Activated CD4-positive, alpha-beta T cell treated with anti-CD3 and anti-CD28 coated beads, Interleukin-2, amount 50 U/mL, for 48 hours (primary cell): ENCODE data around the gene DPYD.
"Not testable (repeated sequence)": the region's sequence is repeated elsewhere in the genome, so short reads cannot be mapped to it uniquely, and the experiment has no call there.

Experiments used
- DNase-seq, 2 experiments: peaks; one replicate each; pipeline ENCODE4 v3.0.0-alpha.2; 2020

The DPYD gene

DNA sequence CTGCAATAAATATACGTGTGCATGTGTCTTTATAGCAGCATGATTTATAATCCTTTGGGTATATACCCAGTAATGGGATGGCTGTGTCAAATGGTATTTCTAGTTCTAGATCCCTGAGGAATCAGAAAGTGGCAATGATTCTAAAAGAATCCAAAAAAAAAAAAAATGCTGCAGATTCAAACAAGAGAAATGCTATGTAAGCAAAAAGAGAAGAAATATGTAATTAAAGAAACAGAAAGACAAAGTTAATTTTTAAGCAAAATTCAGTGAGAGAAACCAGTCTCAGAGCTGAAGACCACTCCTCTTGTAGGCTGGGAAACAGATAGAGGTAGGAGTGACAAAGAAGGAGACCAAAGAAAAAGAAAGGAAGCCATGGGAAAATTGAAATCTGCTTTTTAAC lies 571.0 kb downstream of the DPYD start:
- DNase-seq = not testable (repeated sequence)

- DNase-seq = no peak
These were observed 572.1 kb downstream of the DPYD start for GRCh38 chr1:97348599-97349265.

GRCh38 chr1:97340951-97341350 lies 579.9 kb downstream of the DPYD start:
- DNase-seq = no peak

GRCh38 chr1:97338347-97338746 lies 582.5 kb downstream of the DPYD start:
- no peak for DNase-seq

DNA sequence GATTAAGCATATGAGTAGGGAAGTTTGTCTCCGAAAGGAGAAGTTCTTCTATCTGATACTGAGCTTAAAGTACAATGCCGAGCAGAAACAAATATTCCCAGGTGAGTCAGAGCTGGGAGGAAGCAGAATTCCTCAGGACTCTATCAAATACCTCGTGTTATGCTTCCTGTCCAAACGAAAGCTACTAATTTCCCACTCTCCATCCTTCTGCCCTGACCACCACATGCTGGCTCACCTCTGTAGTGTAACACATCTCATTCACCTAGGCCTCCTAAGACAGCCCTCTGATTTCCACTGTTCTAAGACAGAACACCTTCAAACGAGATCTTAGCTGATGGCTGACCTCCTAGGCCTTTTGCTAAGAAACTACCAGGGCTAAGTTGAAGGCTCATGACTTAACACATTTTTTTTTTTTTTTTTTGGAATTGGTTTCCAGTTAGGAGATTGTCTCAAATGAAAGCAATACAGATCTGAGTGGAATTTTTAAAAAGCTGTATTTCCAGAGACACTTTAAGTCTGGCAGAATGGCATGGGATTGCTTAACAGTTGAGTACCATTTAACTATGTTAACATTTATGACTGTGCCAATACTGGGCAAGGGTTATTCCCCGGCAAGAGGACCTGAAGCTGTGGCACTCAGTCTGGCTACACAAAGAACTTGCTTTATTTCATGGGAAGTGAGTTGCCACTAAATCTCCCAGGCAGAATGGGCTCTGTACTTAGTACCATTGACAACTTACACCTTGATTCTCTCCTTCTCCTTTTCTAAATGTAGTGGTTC lies 583.4 kb downstream of the DPYD start:
- no peak for DNase-seq

GRCh38 chr1:97334454-97334853 lies 586.4 kb downstream of the DPYD start:
- no peak for DNase-seq

DNA sequence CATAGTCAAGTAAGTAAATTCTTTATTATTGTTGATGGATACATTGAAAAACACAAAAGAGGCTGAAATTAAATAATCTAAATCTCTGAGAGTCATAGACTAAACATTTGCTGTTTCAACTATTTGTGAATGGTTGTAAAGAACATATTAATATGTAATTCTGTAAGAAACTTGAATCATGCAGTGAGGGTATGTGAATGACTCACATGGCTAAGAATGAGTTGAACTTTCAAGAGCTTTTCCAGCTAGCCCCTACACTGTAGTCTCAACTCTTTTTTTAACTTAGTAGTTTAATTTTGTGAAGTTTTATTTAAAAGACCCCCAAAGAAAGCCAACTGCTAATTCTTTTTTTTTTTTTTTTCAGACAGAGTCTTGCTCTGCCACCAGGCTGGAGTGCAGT lies 588.1 kb downstream of the DPYD start:
- DNase-seq = no peak

DNA sequence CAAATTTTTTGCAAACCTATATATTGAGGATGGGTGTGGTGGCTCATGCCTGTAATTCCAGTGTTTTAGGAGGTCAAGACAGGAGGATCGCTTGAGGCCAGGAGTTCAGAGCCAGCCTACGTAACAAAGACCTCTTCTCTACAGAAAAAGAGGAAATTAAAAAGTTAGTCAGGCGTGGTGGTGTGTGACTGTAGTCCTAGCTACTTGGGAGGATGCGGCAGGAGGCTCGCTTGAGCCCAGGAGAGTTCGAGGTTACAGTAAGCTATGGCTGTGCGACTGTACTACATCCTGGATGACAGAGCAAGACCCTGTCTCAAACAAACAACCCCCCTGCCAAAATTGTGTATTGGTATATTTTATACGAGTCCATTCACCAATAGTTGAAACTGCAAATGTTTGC lies 589.7 kb downstream of the DPYD start:
- no peak for DNase-seq

GRCh38 chr1:97314685-97315084 lies 606.1 kb downstream of the DPYD start:
- DNase-seq = no peak

GRCh38 chr1:97308131-97308530 lies 612.7 kb downstream of the DPYD start:
- no peak for DNase-seq

DNA sequence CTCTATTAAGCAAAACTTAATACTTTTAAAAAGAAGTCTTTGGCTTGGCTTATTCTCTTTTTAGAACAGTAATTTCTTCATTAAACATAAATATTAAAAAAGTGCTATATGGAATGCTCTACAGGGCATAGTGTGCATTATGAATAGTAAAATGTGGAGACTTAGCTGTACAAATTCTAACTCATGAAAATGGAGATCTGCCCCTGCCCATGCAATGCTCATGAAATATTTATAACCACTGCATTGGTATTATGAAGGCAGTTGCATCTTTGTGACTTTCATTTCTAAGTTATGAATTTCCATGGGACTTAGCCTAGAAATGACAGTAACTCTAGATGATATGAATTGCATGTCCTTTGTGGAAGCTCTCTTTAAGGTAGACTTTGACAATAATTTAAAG lies 613.3 kb downstream of the DPYD start:
- DNase-seq = no peak

- no peak for DNase-seq
These were observed 613.7 kb downstream of the DPYD start for GRCh38 chr1:97307151-97307550.

- no peak for DNase-seq
These were observed 614.3 kb downstream of the DPYD start for GRCh38 chr1:97306504-97306903.

DNA sequence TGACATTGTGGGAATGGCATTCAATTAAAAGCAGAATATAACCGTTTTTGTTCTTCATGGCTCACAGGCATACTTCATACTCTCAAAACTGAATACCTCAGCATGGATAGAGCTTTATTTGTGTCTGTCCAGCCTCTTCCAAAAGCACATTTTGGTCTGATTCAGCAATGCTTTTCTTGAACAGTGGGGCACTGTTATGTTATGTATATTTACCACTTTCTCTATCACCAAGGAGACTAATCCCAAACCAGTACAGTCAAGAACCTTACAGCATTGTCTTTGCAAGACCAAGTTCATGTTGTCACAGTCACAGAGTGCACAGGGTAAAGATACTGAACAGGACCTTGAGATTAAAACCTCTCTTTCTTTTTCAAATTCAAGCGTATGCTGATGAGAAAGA lies 616.5 kb downstream of the DPYD start:
- no peak for DNase-seq

DNA sequence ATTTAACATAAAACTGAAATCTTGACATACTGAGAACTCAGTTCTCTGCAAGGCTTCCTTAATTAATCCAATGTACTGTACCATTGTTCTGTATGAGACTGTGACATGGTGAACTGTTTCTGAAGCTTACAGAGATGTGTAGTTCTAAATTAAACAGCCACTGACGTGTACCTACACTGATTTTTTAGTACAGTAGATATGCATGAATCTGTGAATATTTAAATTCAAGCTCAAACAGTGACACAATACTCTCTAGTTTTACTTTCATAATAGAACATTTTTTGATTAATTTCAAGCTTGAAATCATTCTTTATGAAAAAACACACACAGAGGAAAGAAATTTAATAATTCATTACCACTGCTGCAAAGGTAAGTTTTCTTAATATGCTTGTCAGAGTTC lies 621.9 kb downstream of the DPYD start:
- no peak for DNase-seq

GRCh38 chr1:97297611-97298010 lies 623.2 kb downstream of the DPYD start:
- DNase-seq = no peak

DNA sequence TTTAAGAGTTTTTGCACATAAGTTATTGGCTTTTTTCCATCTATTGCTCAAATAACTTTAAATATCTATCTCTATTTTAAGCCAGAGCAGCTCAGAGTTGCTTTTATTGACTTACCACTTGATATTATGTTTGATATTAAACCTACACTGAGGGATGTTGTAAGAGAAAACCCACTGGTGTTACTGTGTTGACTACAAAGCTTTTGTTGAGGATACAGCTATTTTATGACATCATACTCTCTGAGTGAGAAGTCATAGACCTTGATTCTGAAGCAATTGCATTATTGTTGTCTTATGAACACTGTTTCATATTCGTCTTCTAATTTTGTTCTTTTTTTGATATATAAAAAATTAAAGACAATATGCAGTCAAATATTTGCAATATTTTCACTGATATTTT lies 638.9 kb downstream of the DPYD start:
- no peak for DNase-seq

GRCh38 chr1:97277891-97278654 lies 642.8 kb downstream of the DPYD start:
- no peak for DNase-seq

DNA sequence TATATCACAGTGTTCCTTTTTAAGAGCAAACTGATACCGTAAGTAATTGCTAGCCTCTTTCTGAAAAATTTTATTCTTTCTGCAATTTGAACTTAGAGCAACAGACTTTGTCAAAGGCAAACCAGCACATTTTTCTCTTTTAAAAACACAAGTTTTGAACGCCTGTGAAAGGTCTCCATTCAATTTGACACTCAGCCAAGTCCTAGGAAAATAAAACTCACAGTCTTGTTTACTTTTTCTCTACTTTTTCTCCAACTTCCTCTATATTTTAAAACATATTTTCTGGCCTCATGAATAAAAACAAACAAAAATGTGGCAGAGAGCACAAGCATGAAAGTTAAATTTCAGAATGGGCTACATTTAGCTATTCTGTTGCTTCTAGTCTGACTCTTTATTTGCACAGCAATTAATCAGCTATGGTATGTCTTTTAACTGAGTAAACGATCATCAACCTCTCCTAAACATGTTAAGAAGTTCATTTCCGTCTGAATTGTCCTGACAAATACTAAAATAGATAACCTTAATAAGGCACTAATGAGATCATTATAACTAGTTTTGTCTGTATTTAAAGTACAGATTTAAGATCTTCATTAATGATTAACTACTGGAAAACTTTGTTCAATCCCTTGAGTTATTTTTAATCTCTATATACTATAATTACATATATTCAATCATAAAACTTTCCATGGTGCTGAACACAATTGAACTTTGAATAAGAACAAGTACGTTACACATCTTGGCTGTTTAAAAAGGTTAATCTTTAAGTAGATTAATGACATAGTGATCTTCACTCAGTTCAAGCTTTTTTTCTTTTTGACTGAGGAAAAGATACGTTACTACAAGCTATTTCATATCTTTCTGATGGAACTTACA lies 648.7 kb downstream of the DPYD start:
- no peak for DNase-seq

DNA sequence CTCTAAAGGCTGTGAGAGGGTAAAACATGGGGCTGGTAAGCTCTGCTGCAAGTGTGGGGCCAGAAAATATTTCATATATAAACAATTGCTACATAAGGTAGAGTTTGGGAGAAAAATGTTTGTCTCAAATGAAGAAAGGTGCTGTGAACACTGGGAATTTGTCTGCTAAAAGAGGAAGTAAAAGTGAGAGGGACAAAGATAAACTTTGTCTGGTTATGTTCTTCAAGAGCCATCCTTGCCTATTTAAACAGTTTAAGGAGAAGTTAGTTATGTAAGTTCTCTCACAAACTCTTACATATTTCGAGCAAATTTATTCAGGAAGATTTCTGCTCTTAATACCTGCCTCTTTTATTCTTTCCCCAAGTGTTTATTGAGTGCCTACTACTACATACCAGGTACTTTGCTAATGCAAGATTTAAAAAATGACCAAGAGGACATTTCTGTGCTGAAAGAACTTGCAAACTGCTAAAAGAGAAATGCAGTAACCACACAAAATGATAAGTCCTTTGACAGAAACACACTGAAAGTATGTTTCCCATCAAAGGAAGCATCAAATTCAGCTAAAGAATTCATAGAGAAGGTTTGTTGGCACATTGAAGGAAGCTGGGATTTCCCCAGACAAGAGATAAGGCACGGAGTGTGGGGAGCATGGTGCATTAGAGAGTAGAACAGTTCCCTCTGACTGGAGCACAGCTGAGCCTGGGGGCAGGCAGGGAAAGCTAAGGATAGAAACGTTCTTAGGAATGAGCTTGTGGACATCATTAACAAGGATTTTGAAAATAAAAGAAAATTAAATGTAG lies 650.1 kb downstream of the DPYD start:
- DNase-seq = no peak

GRCh38 chr1:97265630-97266029 lies 655.2 kb downstream of the DPYD start:
- DNase-seq = no peak

- DNase-seq = no peak
These were observed 658.0 kb downstream of the DPYD start for GRCh38 chr1:97262842-97263241.
